GM08714 (cell line): ENCODE measurements around the gene DMP1.

Experiments
- H3K4me3 ChIP-seq: fragments of 200-500 bp; sonication (Bioruptor generic); 2 replicates; pipeline ENCODE4 v1.5.1; 2014; ENCODE audit warnings: mild to moderate bottlenecking, low read length, inconsistent platforms
- ZNF274 ChIP-seq: IDR thresholded peaks from 2 replicates; pipeline ENCODE4 v1.6.1; 2012; ENCODE audit warnings: mild to moderate bottlenecking, low read depth, low read length

Gene DMP1

GRCh38 chr4:87649980-87650379 is at the start of gene DMP1:
Gene DMP1 (plus strand): TSS chr4:87650280. CDS start chr4:87656493, 6,213 bp downstream.
- no peak within 1 kb of the TSS for H3K4me3 ChIP-seq

GRCh38 chr4:87601361-87601760 is 48.7 kb upstream of the DMP1 start:
- no peak overlapping the region for H3K4me3 ChIP-seq
- no peak for TF ChIP-seq ZNF274

More at GRCh38 chr4:87649980-87650379, at the start of gene DMP1:
- TF ChIP-seq ZNF274 = no peak

- no peak within 1 kb of the TSS for H3K4me3 ChIP-seq
- TF ChIP-seq ZNF274 = no peak
These were observed 41.9 kb upstream of the DMP1 start, which contains the start of gene DSPP for GRCh38 chr4:87608229-87608628. Gene DSPP (plus strand): TSS chr4:87608529. CDS start chr4:87610909, 2,380 bp downstream.

- no peak for TF ChIP-seq ZNF274
- no peak overlapping the region for H3K4me3 ChIP-seq
These were observed 35.7 kb upstream of the DMP1 start for GRCh38 chr4:87614292-87614890.

- no peak overlapping the region for H3K4me3 ChIP-seq
- TF ChIP-seq ZNF274 = no peak
These were observed 33.8 kb upstream of the DMP1 start for GRCh38 chr4:87616268-87616667.

- no peak for TF ChIP-seq ZNF274
- no peak overlapping the region for H3K4me3 ChIP-seq
These were observed 30.0 kb upstream of the DMP1 start for GRCh38 chr4:87620086-87620485.

- no peak overlapping the region for H3K4me3 ChIP-seq
- TF ChIP-seq ZNF274 = no peak
These were observed 29.6 kb upstream of the DMP1 start for GRCh38 chr4:87620491-87620890.

GRCh38 chr4:87622303-87622702 is 27.8 kb upstream of the DMP1 start:
- no peak for TF ChIP-seq ZNF274
- no peak overlapping the region for H3K4me3 ChIP-seq

GRCh38 chr4:87624698-87625097 is 25.4 kb upstream of the DMP1 start:
- no peak overlapping the region for H3K4me3 ChIP-seq
- TF ChIP-seq ZNF274 = no peak

- H3K4me3 ChIP-seq = no peak overlapping the region
- TF ChIP-seq ZNF274 = no peak
These were observed 18.4 kb upstream of the DMP1 start for GRCh38 chr4:87631668-87632067.

GRCh38 chr4:87632469-87632868 is 17.6 kb upstream of the DMP1 start:
- H3K4me3 ChIP-seq = no peak overlapping the region
- TF ChIP-seq ZNF274 = no peak

GRCh38 chr4:87633243-87633642 is 16.8 kb upstream of the DMP1 start:
- TF ChIP-seq ZNF274 = no peak
- H3K4me3 ChIP-seq = no peak overlapping the region

GRCh38 chr4:87644286-87644685 is 5.8 kb upstream of the DMP1 start:
- no peak for TF ChIP-seq ZNF274

GRCh38 chr4:87650938-87651337 is 858 bp downstream of the DMP1 start:
- no peak for TF ChIP-seq ZNF274
- no peak overlapping the region for H3K4me3 ChIP-seq

More at GRCh38 chr4:87644286-87644685, 5.8 kb upstream of the DMP1 start:
- no peak overlapping the region for H3K4me3 ChIP-seq

- TF ChIP-seq ZNF274 = no peak
These were observed 1.9 kb downstream of the DMP1 start for GRCh38 chr4:87651941-87652340.

More at GRCh38 chr4:87651941-87652340, 1.9 kb downstream of the DMP1 start:
- no peak overlapping the region for H3K4me3 ChIP-seq
